Naive B cell (primary cell): Measurements from ENCODE around the gene OR6Y1. TPM values are rescaled to one million over a fixed set of nuclear protein-coding genes. Genes with fewer than 3 reads are reported as not detected.

Experiments
- polyA plus RNA-seq, 6 donors: library from polyadenylated mRNA; unstranded; fragments of 300-500 nt; fragmentation: Illumina TruSeq; gene quantifications; one replicate each; pipeline ENCODE4 v1.2.3, GENCODE V29; 2021; ENCODE audit warnings: low read depth in 6 of 6

Gene OR6Y1
- polyA plus RNA-seq, 6 donors from 2014 or later = not detected

Other genes starting within 250 kb of the OR6Y1 start
- not detected for gene CD1B, start 222.9 kb downstream of the OR6Y1 start, polyA plus RNA-seq
- not detected for gene CD1E, start 200.5 kb downstream of the OR6Y1 start, polyA plus RNA-seq
- gene OR10T2, start 154.9 kb downstream of the OR6Y1 start, polyA plus RNA-seq = not detected
- gene OR10K2, start 128.2 kb downstream of the OR6Y1 start, polyA plus RNA-seq = not detected
- gene OR10K1, start 92.6 kb downstream of the OR6Y1 start, polyA plus RNA-seq = not detected
- not detected for gene OR10R2, start 82.2 kb downstream of the OR6Y1 start, polyA plus RNA-seq
- not detected for gene OR6P1, start 16.2 kb upstream of the OR6Y1 start, polyA plus RNA-seq
- not detected for gene OR10X1, start 25.5 kb upstream of the OR6Y1 start, polyA plus RNA-seq
- not detected for gene OR10Z1, start 50.9 kb upstream of the OR6Y1 start, polyA plus RNA-seq
- gene SPTA1, start 132.3 kb upstream of the OR6Y1 start, polyA plus RNA-seq = under 1 TPM in 2 of 6 donors, not detected in 4; 0.04 to 0.15 TPM
- gene OR6K2, start 146.2 kb upstream of the OR6Y1 start, polyA plus RNA-seq = not detected
- not detected for gene OR6K3, start 166.3 kb upstream of the OR6Y1 start, polyA plus RNA-seq
- not detected for gene OR6K6, start 200.3 kb upstream of the OR6Y1 start, polyA plus RNA-seq
- gene OR6N1, start 217.8 kb upstream of the OR6Y1 start, polyA plus RNA-seq = not detected
- gene OR6N2, start 226.8 kb upstream of the OR6Y1 start, polyA plus RNA-seq = not detected